SK-N-SH treated with all-trans-retinoic acid at 6 μM for 48 hours (cell line): ENCODE data around the gene KBTBD12.

ENCODE experiments used
- ESRRG ChIP-seq: fragments of 250-450 bp; sonication (Bioruptor Pico); IDR thresholded peaks from 2 replicates; pipeline ENCODE4 v1.6.1; 2021; ENCODE audit warnings: mild to moderate bottlenecking
- ISL1 ChIP-seq: fragments of 250-450 bp; sonication (Bioruptor Pico); IDR thresholded peaks from 2 replicates; pipeline ENCODE4 v2.1.2; 2022; ENCODE audit warnings: mild to moderate bottlenecking, moderate library complexity
- PPARA ChIP-seq: fragments of 250-450 bp; sonication (Bioruptor Pico); IDR thresholded peaks from 2 replicates; pipeline ENCODE4 v1.5.0; 2020; ENCODE audit warnings: mild to moderate bottlenecking, borderline replicate concordance
- ZNF70 ChIP-seq: fragments of 450-650 bp; formaldehyde crosslinking; IDR thresholded peaks from 2 replicates; pipeline ENCODE4 v1.5.0; 2020; ENCODE audit warnings: mild to moderate bottlenecking, moderate library complexity

- TF ChIP-seq ZNF70 (CRISPR knock-in tag) = no peak
- TF ChIP-seq PPARA (CRISPR knock-in tag) = no peak
- TF ChIP-seq ISL1 = no peak
- TF ChIP-seq ESRRG = no peak
These were observed 23.8 kb downstream of the KBTBD12 start for GRCh38 chr3:127938800-127939199.
